GM12892 (cell line): ENCODE results near the gene ADRM1.

Experiments
- DNase-seq: peaks from one replicate; pipeline ENCODE4 v3.0.0; 2011; ENCODE audit not compliant: insufficient read length
- FAIRE-seq: peaks from 2 replicates; lab custom pipeline; 2011; peaks lifted over from hg19 to GRCh38; lab: Jason Lieb, UNC
- POLR2A ChIP-seq: IDR thresholded peaks from 2 replicates; pipeline ENCODE4 v1.6.1; 2011; ENCODE audit warnings: low read depth, low read length, control low read depth
- POLR2AphosphoS5 ChIP-seq: IDR thresholded peaks from 2 replicates; pipeline ENCODE4 v1.6.1; 2011; ENCODE audit warnings: low read depth, low read length, control low read depth
- TAF1 ChIP-seq: IDR thresholded peaks from 2 replicates; pipeline ENCODE4 v1.6.1; 2011; ENCODE audit warnings: low read depth, mild to moderate bottlenecking, control low read depth, low read length, borderline replicate concordance

ADRM1 gene

GRCh38 chr20:62268228-62268900 is 34.4 kb upstream of the ADRM1 start:
- TF ChIP-seq POLR2A: no peak
- no peak for TF ChIP-seq POLR2AphosphoS5
- TF ChIP-seq TAF1: no peak
- no peak for DNase-seq
- FAIRE-seq: no peak

- no peak for FAIRE-seq
Observed at GRCh38 chr20:62269378-62269777, 33.4 kb upstream of the ADRM1 start.

GRCh38 chr20:62269871-62270270 is 32.9 kb upstream of the ADRM1 start:
- FAIRE-seq (no peak), DNase-seq (no peak)
- no peak for TF ChIP-seq TAF1

More at GRCh38 chr20:62269378-62269777, 33.4 kb upstream of the ADRM1 start:
- no peak for TF ChIP-seq POLR2AphosphoS5
- TF ChIP-seq POLR2A: no peak
- no peak for TF ChIP-seq TAF1
- no peak for DNase-seq

GRCh38 chr20:62272200-62272599 is 30.6 kb upstream of the ADRM1 start:
- DNase-seq: no peak
- no peak for TF ChIP-seq POLR2AphosphoS5
- no peak for TF ChIP-seq TAF1
- TF ChIP-seq POLR2A: no peak
- FAIRE-seq: no peak

GRCh38 chr20:62273416-62273815 is 29.4 kb upstream of the ADRM1 start:
- FAIRE-seq (no peak), DNase-seq (no peak)
- TF ChIP-seq POLR2A: no peak
- no peak for TF ChIP-seq POLR2AphosphoS5
- TF ChIP-seq TAF1: no peak

- TF ChIP-seq TAF1 (no peak), POLR2A (no peak), POLR2AphosphoS5 (no peak)
- DNase-seq (no peak), FAIRE-seq (peak; percentile 56)
Observed at GRCh38 chr20:62274332-62274950, 28.4 kb upstream of the ADRM1 start.

- FAIRE-seq (no peak), DNase-seq (no peak)
- no peak for TF ChIP-seq POLR2A
Observed at GRCh38 chr20:62275219-62275618, 27.6 kb upstream of the ADRM1 start.

- no peak for FAIRE-seq
- TF ChIP-seq POLR2A (no peak), POLR2AphosphoS5 (no peak), TAF1 (no peak)
- no peak for DNase-seq
Observed at GRCh38 chr20:62276439-62276838, 26.4 kb upstream of the ADRM1 start.

GRCh38 chr20:62277253-62277652 is 25.5 kb upstream of the ADRM1 start:
- no peak for FAIRE-seq
- TF ChIP-seq TAF1 (no peak), POLR2AphosphoS5 (no peak), POLR2A (no peak)
- DNase-seq: no peak

- FAIRE-seq (no peak), DNase-seq (no peak)
- TF ChIP-seq TAF1 (no peak), POLR2AphosphoS5 (no peak), POLR2A (no peak)
Observed at GRCh38 chr20:62280303-62280702, 22.5 kb upstream of the ADRM1 start.

- FAIRE-seq: no peak
- DNase-seq: no peak
Observed at GRCh38 chr20:62281161-62281933, 21.4 kb upstream of the ADRM1 start.

GRCh38 chr20:62282103-62282502 is 20.7 kb upstream of the ADRM1 start:
- FAIRE-seq (no peak), DNase-seq (no peak)
- no peak for TF ChIP-seq POLR2A
- no peak for TF ChIP-seq POLR2AphosphoS5
- no peak for TF ChIP-seq TAF1

More at GRCh38 chr20:62281161-62281933, 21.4 kb upstream of the ADRM1 start:
- TF ChIP-seq POLR2A (no peak), POLR2AphosphoS5 (no peak), TAF1 (no peak)
